Cardiac muscle cell (in vitro differentiated cells and primary cell): ENCODE measurements around the gene KIF26A. TPM values are rescaled to one million over a fixed set of nuclear protein-coding genes. Genes with fewer than 3 reads are reported as not detected.

Experiments
- DNase-seq, 2 donors: peaks; one replicate each; pipeline versions ENCODE4 v3.0.0 to v3.0.0-alpha.2; 2010 to 2017; ENCODE audit warnings: low read depth in 1 of 2, low spot score in 1 of 2
- H3K27ac ChIP-seq: fragments of 200-600 bp; sonication (generic); 2 replicates; pipeline ENCODE4 v1.5.1; 2016
- H3K27me3 ChIP-seq: fragments of 200-600 bp; sonication (generic); 2 replicates; pipeline ENCODE4 v1.6.0; 2016; ENCODE audit warnings: control low read depth
- H3K36me3 ChIP-seq: fragments of 200-600 bp; sonication (generic); 2 replicates; pipeline ENCODE4 v1.5.1; 2016; ENCODE audit warnings: control low read depth
- H3K4me1 ChIP-seq: fragments of 200-600 bp; sonication (generic); 2 replicates; pipeline ENCODE4 v1.8.1; 2017; ENCODE audit warnings: low read depth, mild to moderate bottlenecking, mixed run types
- H3K4me3 ChIP-seq: fragments of 200-600 bp; sonication (generic); 2 replicates; pipeline ENCODE4 v1.5.1; 2016; ENCODE audit warnings: mild to moderate bottlenecking
- H3K9me3 ChIP-seq: fragments of 200-600 bp; sonication (generic); 2 replicates; pipeline ENCODE4 v1.5.1; 2017; ENCODE audit warnings: low read depth, mild to moderate bottlenecking, control low read depth
- polyA plus RNA-seq: library from polyadenylated mRNA; unstranded; fragments of >200 nt; fragmentation: Nextera tagmentation; extraction: Ambion mirVana; gene quantifications from 2 replicates; pipeline ENCODE4 v1.2.1, GENCODE V29; 2016
- total RNA-seq: library from RNA; depleted of rRNA; stranded (reverse); fragments of >200 nt; gene quantifications from 2 replicates; pipeline ENCODE4 v1.2.3, GENCODE V29; 2016
- TF ChIP-seq, protein P1 (sequence below): IDR thresholded peaks from 2 replicates; pipeline ENCODE4 v1.5.1; 2012; ENCODE audit warnings: low read depth, mild to moderate bottlenecking, low read length

The KIF26A gene
- total and polyA plus RNA-seq, 2 experiments from 2014 or later = 9.9 to 74.9 TPM

DNA sequence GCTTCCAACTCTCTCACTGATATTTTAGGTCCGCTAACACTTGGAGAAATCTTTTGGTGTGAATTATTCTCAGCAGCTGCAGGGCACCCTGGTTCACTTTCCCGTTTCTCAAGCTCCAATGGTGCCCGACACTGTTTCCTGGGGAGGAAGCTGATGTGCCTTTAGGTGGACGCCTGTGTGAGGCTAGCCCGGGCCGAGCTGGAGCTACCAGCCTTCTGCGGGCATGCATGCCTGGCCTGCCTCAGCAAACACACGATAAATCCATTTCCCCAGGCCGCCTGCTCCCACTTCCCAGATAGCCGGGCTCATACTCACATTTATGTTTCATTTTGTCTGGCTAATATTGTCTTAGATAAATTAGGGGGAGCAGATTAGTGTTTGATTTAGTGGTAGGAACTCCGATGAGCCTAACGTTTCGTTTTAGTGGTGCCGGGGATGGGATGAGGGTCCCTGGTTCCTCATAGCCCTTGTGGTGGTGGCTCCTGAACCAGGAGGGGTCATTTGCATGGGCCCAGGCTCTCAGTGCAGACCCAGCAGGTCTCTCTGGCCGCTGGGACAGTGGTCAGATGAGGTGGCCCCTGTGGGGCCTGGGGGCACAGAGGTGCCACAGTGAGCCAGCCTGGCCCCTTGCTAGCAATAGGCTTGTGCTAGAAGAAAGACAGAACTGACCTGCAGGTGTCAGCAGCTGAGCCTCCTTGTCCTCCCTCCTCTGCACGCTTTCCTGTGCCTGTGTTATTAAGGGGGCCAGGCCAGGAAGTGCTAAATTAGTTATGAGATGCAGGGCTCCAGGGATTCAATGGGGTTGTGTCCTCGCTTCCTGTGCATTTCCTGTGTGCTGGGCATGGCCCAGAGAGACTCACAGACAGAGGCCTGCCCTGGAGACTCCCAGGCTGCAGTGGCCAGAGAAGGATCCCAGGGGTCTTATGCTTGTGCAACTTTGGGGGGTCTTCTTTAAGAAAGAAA lies 88.3 kb downstream of the KIF26A start:
- no peak for DNase-seq
- Histone ChIP-seq H3K27ac (no peak overlapping the region), H3K27me3 (no peaks in the 10 kb centered on the region), H3K4me1 (peaks cover 10% of the 10 kb centered on the region), H3K9me3 (no peaks in the 10 kb centered on the region), H3K36me3 (no peaks in the 10 kb centered on the region), H3K4me3 (no peak overlapping the region)
- TF ChIP-seq, protein P1, sequence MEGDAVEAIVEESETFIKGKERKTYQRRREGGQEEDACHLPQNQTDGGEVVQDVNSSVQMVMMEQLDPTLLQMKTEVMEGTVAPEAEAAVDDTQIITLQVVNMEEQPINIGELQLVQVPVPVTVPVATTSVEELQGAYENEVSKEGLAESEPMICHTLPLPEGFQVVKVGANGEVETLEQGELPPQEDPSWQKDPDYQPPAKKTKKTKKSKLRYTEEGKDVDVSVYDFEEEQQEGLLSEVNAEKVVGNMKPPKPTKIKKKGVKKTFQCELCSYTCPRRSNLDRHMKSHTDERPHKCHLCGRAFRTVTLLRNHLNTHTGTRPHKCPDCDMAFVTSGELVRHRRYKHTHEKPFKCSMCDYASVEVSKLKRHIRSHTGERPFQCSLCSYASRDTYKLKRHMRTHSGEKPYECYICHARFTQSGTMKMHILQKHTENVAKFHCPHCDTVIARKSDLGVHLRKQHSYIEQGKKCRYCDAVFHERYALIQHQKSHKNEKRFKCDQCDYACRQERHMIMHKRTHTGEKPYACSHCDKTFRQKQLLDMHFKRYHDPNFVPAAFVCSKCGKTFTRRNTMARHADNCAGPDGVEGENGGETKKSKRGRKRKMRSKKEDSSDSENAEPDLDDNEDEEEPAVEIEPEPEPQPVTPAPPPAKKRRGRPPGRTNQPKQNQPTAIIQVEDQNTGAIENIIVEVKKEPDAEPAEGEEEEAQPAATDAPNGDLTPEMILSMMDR = no peak

DNA sequence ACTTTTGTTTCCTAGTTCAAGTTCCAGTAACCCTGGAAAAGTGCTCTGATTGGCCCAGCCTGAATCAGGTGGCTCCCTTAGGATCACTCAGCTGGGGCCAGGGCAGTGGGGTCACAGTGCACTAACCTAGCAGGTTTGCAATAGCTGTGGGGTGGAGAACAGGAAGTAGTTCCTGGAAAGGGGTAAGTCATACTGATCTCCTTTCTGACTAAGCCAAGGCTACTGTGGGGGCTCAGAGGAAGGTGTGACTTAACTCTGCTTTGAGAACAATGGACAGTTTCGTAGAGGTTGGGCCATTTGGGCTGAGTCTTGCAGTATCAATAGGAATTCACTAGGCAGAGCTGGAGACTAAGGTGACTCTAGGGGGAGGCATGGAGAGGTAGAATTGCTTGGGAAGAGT lies 89.4 kb downstream of the KIF26A start:
- Histone ChIP-seq H3K4me3 (no peak overlapping the region), H3K4me1 (peaks cover 10% of the 10 kb centered on the region), H3K27ac (no peak overlapping the region), H3K27me3 (no peaks in the 10 kb centered on the region), H3K36me3 (no peaks in the 10 kb centered on the region), H3K9me3 (no peaks in the 10 kb centered on the region)
- TF ChIP-seq, protein P1 = no peak
- DNase-seq = no peak

DNA sequence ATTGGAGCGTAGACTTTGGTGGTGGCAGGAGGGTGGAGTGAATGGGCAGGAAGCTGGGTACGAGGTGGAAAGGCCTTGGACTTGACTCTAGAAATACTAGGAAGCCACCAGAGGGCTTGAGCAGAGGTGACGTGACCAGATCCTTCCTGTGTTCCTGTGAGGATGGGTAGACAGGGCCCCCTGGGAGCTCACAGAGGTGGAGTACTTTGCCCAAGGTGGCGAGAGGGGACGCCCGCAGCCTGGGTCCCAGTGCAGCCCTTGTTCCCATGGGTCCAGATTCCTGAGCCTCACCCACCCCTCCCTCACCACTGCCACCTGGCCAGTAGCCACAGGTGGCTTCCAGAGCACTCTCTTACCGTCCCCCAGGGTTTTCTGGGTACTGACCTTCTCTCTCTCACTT lies 89.8 kb downstream of the KIF26A start:
- Histone ChIP-seq H3K27ac (no peak overlapping the region), H3K36me3 (no peaks in the 10 kb centered on the region), H3K9me3 (no peaks in the 10 kb centered on the region), H3K27me3 (no peaks in the 10 kb centered on the region), H3K4me3 (no peak overlapping the region), H3K4me1 (peaks cover 10% of the 10 kb centered on the region)
- TF ChIP-seq, protein P1 = no peak
- DNase-seq = no peak

DNA sequence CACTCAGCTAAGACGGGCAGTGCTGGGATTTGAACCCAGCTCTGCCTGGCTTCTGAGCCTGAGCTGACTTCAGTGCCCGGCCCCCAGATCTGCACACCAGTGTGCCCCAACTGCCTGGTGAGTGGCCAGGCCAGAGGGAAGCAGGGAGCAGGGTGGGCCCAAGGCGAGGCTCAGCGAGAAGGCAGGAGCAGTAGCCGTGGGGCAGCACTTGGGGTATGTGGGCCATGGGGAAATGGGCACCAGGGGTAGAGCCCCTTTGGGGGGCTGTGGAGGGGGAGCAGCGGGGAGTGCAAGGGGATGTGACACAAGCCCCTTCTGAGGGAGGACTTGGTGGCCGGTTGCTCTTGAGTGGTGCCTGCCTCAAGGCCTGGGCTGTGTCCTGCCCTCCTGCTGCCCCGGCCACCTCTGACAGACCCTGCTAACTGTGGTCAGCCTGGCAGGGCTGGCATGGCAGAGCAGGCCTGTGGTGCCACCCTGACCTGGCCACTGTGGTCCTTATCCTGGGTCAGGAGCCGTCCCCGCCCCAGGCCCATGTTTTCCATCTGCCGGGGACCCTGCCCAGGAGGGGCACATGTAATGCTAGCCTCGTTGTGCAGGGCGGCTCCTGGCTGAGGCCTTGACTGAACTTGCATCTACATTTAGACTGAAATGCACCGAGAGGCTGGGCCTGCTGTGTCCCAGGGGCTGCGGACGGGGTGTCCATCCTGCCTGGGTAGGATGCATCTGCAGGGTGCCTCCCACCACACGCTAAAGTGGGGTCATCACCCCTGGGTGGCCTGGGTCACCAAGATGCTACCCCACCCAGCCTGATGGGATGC lies 90.5 kb downstream of the KIF26A start:
- Histone ChIP-seq H3K27me3 (no peaks in the 10 kb centered on the region), H3K36me3 (no peaks in the 10 kb centered on the region), H3K4me1 (peaks cover 5% of the 10 kb centered on the region), H3K27ac (no peak overlapping the region), H3K9me3 (no peaks in the 10 kb centered on the region), H3K4me3 (no peak overlapping the region)
- no peak for DNase-seq
- TF ChIP-seq, protein P1 = no peak

DNA sequence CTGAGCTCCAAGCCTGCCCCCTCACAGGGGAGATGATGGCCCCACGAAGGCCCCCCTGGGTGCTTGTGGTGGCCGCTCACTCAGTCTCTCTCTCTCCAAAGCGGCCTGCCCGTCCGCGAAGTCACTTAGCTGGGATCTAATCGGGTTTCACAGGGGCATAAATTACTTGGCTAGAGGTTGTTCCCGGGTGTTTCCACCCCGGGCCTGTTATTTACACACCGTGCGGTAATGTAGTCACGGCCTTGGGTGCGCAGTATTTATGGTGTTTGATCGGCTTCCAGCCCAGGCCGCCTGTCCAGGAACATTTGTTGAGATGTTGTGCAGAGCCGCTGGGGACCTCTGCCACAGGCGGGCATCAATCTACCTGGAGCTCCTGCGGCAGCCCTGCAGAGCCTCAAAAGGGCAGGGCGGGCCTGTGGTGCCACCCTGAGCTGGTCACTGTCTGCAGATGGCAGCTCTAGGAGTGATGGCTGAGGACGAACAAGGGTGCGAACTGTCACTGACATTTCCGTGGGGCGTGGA lies 91.2 kb downstream of the KIF26A start:
- Histone ChIP-seq H3K36me3 (no peaks in the 10 kb centered on the region), H3K27ac (no peak overlapping the region)
- TF ChIP-seq, protein P1 = no peak

More for the DNA sequence above, 91.2 kb downstream of the KIF26A start:
- no peaks in the 10 kb centered on the region for H3K27me3 ChIP-seq
- H3K4me1 ChIP-seq = no peaks in the 10 kb centered on the region
- H3K4me3 ChIP-seq = no peak overlapping the region
- no peaks in the 10 kb centered on the region for H3K9me3 ChIP-seq
- no peak for DNase-seq
